ENCODE data around the gene OSBPL3.

The OSBPL3 gene

GRCh38 chr7:24959735-24960485 is 20.1 kb downstream of the OSBPL3 start:
- no peak for DNase-seq (ENCODE audit: low read depth)
- H3K4me3 ChIP-seq (ENCODE audit: low read depth, low read length), result no peak overlapping the region
- no peak for TF ChIP-seq CTCF (IDR thresholded peaks at IDR 0.05; ENCODE audit: insufficient read depth, low read depth, low read length, missing control alignments)

GRCh38 chr7:24958399-24958798 is 21.6 kb downstream of the OSBPL3 start:
- no peak overlapping the region for H3K4me3 ChIP-seq (ENCODE audit: low read depth, low read length)
- TF ChIP-seq CTCF (IDR thresholded peaks at IDR 0.05; ENCODE audit: insufficient read depth, low read depth, low read length, missing control alignments), result no peak
- no peak for DNase-seq (ENCODE audit: low read depth)

- H3K4me3 ChIP-seq (ENCODE audit: low read depth, low read length), result no peak overlapping the region
- DNase-seq (ENCODE audit: low read depth), result no peak
- no peak for TF ChIP-seq CTCF (IDR thresholded peaks at IDR 0.05; ENCODE audit: insufficient read depth, low read depth, low read length, missing control alignments)
Observed at GRCh38 chr7:24956021-24956420, 24.0 kb downstream of the OSBPL3 start.

GRCh38 chr7:24955313-24955712 is 24.7 kb downstream of the OSBPL3 start:
- DNase-seq (ENCODE audit: low read depth), result no peak
- no peak for TF ChIP-seq CTCF (IDR thresholded peaks at IDR 0.05; ENCODE audit: insufficient read depth, low read depth, low read length, missing control alignments)
- H3K4me3 ChIP-seq (ENCODE audit: low read depth, low read length), result no peak overlapping the region

GRCh38 chr7:24952464-24952863 is 27.5 kb downstream of the OSBPL3 start:
- no peak for TF ChIP-seq CTCF (IDR thresholded peaks at IDR 0.05; ENCODE audit: insufficient read depth, low read depth, low read length, missing control alignments)
- H3K4me3 ChIP-seq (ENCODE audit: low read depth, low read length), result no peak overlapping the region
- no peak for DNase-seq (ENCODE audit: low read depth)

- H3K4me3 ChIP-seq (ENCODE audit: low read depth, low read length), result no peak overlapping the region
- TF ChIP-seq CTCF (IDR thresholded peaks at IDR 0.05; ENCODE audit: insufficient read depth, low read depth, low read length, missing control alignments), result no peak
- no peak for DNase-seq (ENCODE audit: low read depth)
Observed at GRCh38 chr7:24951441-24951980, 28.5 kb downstream of the OSBPL3 start.

- no peak for DNase-seq (ENCODE audit: low read depth)
- H3K4me3 ChIP-seq (ENCODE audit: low read depth, low read length), result no peak overlapping the region
- no peak for TF ChIP-seq CTCF (IDR thresholded peaks at IDR 0.05; ENCODE audit: insufficient read depth, low read depth, low read length, missing control alignments)
Observed at GRCh38 chr7:24949884-24950283, 30.1 kb downstream of the OSBPL3 start.
